GM12872 (cell line): Measurements from ENCODE around the gene SLC26A11.

Source experiments
- TF ChIP-seq, protein P1 (sequence below): IDR thresholded peaks from 3 replicates; pipeline ENCODE4 v1.5.1; 2011; ENCODE audit warnings: low read depth, mild to moderate bottlenecking, low read length, moderate library complexity; ENCODE audit not compliant: insufficient read depth

Gene SLC26A11

DNA sequence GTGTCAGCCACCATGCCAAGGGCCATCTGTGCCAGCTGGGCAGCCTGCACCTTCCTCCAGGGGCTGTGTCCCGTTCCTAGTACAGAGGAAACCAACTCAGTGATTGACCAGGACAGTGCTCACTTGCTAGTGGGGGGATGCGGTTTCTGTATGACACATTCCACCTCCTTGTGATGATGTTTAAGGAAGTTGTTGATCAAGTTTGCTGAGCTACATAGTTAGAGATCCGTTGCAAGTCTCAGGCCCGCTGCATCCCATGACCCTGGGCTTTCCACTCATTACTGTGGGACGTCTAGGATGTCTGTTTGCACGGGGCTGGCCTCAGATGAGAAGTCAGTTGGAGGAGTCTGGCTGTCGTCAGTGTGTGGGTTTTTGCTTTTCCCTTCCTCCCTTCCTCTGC is 74.0 kb downstream of the SLC26A11 start:
- TF ChIP-seq, protein P1, sequence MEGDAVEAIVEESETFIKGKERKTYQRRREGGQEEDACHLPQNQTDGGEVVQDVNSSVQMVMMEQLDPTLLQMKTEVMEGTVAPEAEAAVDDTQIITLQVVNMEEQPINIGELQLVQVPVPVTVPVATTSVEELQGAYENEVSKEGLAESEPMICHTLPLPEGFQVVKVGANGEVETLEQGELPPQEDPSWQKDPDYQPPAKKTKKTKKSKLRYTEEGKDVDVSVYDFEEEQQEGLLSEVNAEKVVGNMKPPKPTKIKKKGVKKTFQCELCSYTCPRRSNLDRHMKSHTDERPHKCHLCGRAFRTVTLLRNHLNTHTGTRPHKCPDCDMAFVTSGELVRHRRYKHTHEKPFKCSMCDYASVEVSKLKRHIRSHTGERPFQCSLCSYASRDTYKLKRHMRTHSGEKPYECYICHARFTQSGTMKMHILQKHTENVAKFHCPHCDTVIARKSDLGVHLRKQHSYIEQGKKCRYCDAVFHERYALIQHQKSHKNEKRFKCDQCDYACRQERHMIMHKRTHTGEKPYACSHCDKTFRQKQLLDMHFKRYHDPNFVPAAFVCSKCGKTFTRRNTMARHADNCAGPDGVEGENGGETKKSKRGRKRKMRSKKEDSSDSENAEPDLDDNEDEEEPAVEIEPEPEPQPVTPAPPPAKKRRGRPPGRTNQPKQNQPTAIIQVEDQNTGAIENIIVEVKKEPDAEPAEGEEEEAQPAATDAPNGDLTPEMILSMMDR, result no peak

- TF ChIP-seq, protein P1, result no peak
Measured at GRCh38 chr17:80294653-80295052, 74.4 kb downstream of the SLC26A11 start.

GRCh38 chr17:80295146-80295545 is 74.9 kb downstream of the SLC26A11 start:
- TF ChIP-seq, protein P1, result no peak

- TF ChIP-seq, protein P1, result no peak
Measured at GRCh38 chr17:80295559-80295958, 75.3 kb downstream of the SLC26A11 start.

DNA sequence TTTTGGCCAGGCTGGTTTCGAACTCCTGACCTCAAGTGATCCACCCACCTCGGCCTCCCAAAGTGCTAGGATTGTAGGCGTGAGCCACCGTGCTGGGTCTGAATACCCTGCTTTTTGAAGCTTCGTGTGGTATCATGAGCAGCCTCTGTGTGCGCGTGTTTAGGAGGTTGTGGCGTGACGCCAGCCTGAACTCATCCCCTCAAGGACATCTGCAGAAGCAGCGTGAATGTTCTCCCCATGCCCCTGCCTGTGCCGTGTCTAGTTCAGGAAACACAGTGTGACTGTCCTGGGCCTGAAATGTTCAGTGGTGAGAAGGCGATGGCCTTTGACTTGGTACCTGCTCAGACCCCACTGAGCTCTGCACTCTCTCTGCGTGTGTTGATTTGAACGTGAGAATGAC is 76.0 kb downstream of the SLC26A11 start:
- TF ChIP-seq, protein P1, result no peak

GRCh38 chr17:80297996-80298560 is 77.9 kb downstream of the SLC26A11 start:
- TF ChIP-seq, protein P1, result no peak
